Ovary (tissue), 9 donors: ENCODE results near the gene FXYD1. TPM values are rescaled to one million over a fixed set of nuclear protein-coding genes. Genes with fewer than 3 reads are reported as not detected.

Source experiments
- DNase-seq, 5 donors: peaks; one replicate each; pipeline ENCODE4 v3.0.0-alpha.2; 2019 to 2020
- H3K27ac ChIP-seq, 2 donors: fragments of 200-600 bp; one replicate each; pipeline versions ENCODE4 v1.5.1 to v1.8.0; 2019 to 2022
- H3K27me3 ChIP-seq: fragments of 200-600 bp; one replicate; pipeline ENCODE4 v1.8.0; 2022
- H3K36me3 ChIP-seq: fragments of 200-600 bp; sonication (generic); one replicate; pipeline ENCODE4 v1.5.1; 2019
- H3K4me1 ChIP-seq: one replicate; pipeline ENCODE4 v1.8.1; 2013; ENCODE audit warnings: mild to moderate bottlenecking, moderate library complexity; ENCODE audit not compliant: insufficient read depth
- H3K4me3 ChIP-seq: fragments of 200-600 bp; sonication (generic); one replicate; pipeline ENCODE4 v1.5.1; 2017
- H3K9me3 ChIP-seq, 2 donors: fragments of 200-600 bp in 1 of 2; sonication (generic) in 1 of 2; one replicate each; pipeline versions ENCODE4 v1.5.1 to v1.8.1; 2013 to 2019; ENCODE audit warnings: mild to moderate bottlenecking in 1 of 2, moderate library complexity in 1 of 2
- EP300 ChIP-seq: sonication (generic); formaldehyde crosslinking; IDR thresholded peaks from one replicate; pipeline ENCODE4 v1.6.1; 2017; ENCODE audit warnings: antibody characterized with exemption
- POLR2A ChIP-seq: fragments of 450-650 bp; IDR thresholded peaks from one replicate; pipeline ENCODE4 v1.6.1; 2017; ENCODE audit warnings: antibody characterized with exemption, mild to moderate bottlenecking, moderate library complexity
- WGBS, 3 donors: extraction: QIAGEN DNeasy Blood & Tissue Kit in 1 of 3; methylation state at CpG; one replicate each; pipeline versions ENCODE4 v1.1.5 to v1.1.7; 2013 to 2017; 5-methylcytosine and 5-hydroxymethylcytosine counted together
- intact Hi-C, 4 donors: fragments of 100-400 bp; cut with DNase I; formaldehyde crosslinking; loops; one replicate each; pipeline versions ENCODE4 v1.11.0 to v1.15.1; 2022 to 2023
- polyA plus RNA-seq, 2 donors: library from polyadenylated mRNA; stranded (reverse); fragments of 200-250 nt in 1 of 2; fragments of 350-450 nt in 1 of 2; fragmentation: Illumina TruSeq in 1 of 2; extraction: RNeasy Lipid Tissue Mini Kit (QIAGEN cat#74804) in 1 of 2; gene quantifications; one replicate each; pipeline ENCODE4 v1.2.3, GENCODE V29; 2013 to 2014
- total RNA-seq, 7 donors: library from RNA; depleted of rRNA in 2 of 7; stranded (reverse); fragments of >200 nt in 2 of 7; fragmentation: NEBNext Ultra II Directional in 3 of 7; extraction: Animal tissue kit (Norgen Biotek cat#: 25700) in 3 of 7; gene quantifications; one replicate each; pipeline versions ENCODE4 v1.1.0 to v1.2.4, GENCODE V29; 2016 to 2023
- TF ChIP-seq, protein P1 (sequence below), 3 donors: fragments of 450-650 bp in 2 of 3; fragments of 200-600 bp in 1 of 3; IDR thresholded peaks; one replicate each; pipeline versions ENCODE4 v1.5.1 to v1.8.0; 2016 to 2022; ENCODE audit warnings: antibody characterized with exemption in 3 of 3, mild to moderate bottlenecking in 1 of 3
- donor health status: DM: no; HTN: no; CAD: no; lungs with moderate emphysema.
- donor health status: DM: no; HTN: no; CAD: no.
- donor health status: Bipolar disorder and iron deficiency.
- donor health status: DM: yes; HTN: yes; CAD: no.
- donor health status: DM: no; HTN: no; CAD: no.
- donor health status: DM: yes; HTN: yes; CAD: no.

FXYD1 gene
- total and polyA plus RNA-seq, 9 donors = 26.7 to 204 (median 95.8) TPM

DNA sequence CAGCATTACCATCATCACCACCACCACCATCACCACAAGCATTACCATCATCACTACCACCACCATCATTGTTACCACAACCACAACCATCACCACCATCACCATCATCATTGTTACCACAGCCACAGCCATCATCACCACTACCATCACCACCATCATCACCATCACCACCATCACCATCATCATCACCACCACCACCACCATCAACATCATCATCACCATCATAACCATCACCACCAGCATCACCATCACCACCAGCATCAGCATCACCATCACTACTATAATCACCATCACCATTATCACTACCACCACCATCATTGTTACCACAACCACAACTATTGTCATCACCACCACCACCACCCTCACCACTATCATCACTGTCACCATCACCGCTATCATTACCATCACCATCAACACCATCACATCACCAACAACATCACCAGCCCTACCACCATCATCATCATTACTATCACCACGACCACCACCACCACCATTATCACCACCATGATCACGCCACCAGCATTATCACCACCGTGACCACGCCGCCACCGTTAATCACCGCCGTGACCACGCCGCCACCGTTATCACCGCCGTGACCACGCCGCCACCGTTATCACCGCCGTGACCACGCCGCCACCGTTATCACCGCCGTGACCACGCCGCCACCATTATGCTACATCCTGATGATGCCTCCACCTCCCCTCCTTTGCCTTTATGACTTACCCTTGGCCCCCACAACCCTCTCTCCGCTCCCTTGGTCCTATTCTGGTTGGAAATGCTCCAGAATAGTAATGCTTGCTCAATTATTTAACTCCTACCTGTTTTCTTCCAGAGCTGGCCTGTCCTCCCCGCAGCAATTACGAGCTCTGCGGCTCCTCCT lies 33.0 kb upstream of the FXYD1 start:
- WGBS, 3 donors = 84 to 88% (median 85%) methylated on average over 30 of the region's 30 CpGs
- Histone ChIP-seq H3K27ac (no peak overlapping the region), H3K4me1 (no peaks in the 10 kb centered on the region), H3K36me3 (no peaks in the 10 kb centered on the region), H3K9me3 (no peaks in the 10 kb centered on the region), H3K4me3 (no peak overlapping the region), H3K27me3 (no peaks in the 10 kb centered on the region)
- TF ChIP-seq EP300 (no peak), POLR2A (no peak)
- TF ChIP-seq, protein P1, sequence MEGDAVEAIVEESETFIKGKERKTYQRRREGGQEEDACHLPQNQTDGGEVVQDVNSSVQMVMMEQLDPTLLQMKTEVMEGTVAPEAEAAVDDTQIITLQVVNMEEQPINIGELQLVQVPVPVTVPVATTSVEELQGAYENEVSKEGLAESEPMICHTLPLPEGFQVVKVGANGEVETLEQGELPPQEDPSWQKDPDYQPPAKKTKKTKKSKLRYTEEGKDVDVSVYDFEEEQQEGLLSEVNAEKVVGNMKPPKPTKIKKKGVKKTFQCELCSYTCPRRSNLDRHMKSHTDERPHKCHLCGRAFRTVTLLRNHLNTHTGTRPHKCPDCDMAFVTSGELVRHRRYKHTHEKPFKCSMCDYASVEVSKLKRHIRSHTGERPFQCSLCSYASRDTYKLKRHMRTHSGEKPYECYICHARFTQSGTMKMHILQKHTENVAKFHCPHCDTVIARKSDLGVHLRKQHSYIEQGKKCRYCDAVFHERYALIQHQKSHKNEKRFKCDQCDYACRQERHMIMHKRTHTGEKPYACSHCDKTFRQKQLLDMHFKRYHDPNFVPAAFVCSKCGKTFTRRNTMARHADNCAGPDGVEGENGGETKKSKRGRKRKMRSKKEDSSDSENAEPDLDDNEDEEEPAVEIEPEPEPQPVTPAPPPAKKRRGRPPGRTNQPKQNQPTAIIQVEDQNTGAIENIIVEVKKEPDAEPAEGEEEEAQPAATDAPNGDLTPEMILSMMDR (IDR thresholded peaks at IDR 0.05) = no peak
- no peak for DNase-seq
- intact Hi-C loops = no loop called here

GRCh38 chr19:35106291-35106583 lies 32.4 kb upstream of the FXYD1 start:
- no peak overlapping the region for H3K27ac ChIP-seq
- no peaks in the 10 kb centered on the region for H3K4me1 ChIP-seq
- no peaks in the 10 kb centered on the region for H3K36me3 ChIP-seq
- no peak for DNase-seq
- no peak for TF ChIP-seq EP300
- TF ChIP-seq, protein P1 (IDR thresholded peaks at IDR 0.05) = no peak
- TF ChIP-seq POLR2A = no peak
- 89 to 92% (median 90%) methylated on average over 9 of the region's 9 CpGs for WGBS, 3 donors
- no peak overlapping the region for H3K4me3 ChIP-seq
- intact Hi-C loops = no loop called here
- no peaks in the 10 kb centered on the region for H3K27me3 ChIP-seq
- H3K9me3 ChIP-seq = no peaks in the 10 kb centered on the region

DNA sequence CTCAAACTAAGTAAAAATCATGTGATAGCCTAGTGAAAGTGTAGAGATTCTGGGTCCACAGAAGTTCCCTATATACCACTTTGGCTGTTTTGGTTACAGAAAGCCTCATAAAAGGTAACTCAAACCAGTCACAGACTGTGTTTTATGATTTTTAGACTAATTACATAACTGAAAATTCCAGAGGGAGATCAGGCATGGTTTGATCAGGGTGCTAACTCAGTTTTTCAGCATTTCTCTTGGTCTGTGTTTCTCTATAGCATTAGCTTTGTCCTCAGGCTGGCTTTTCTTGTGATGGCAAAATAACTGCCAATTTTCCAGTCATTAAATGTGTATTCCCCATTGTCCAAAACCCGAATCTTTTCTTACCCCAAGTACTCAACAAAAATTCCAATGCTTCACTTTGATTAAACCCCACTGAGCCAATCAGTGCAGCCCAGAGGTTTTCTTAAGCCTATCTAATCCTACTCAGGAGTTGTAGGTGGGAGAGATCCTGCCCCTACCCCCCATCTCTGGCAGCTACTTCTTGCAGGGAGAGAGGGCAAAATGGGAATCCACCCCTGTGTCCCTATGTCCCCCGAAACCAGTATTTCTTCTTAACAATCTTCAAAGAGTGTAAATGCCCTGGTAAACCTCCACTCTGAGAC lies 31.6 kb upstream of the FXYD1 start:
- intact Hi-C loops = no loop called here
- no peak overlapping the region for H3K27ac ChIP-seq
- whole genome bisulfite sequencing, 3 donors = 45 to 91% (median 47%) methylated on average over 1 to 2 of the region's 2 CpGs
- no peak for TF ChIP-seq POLR2A
- TF ChIP-seq, protein P1 (IDR thresholded peaks at IDR 0.05) = no peak
- TF ChIP-seq EP300 = no peak
- H3K9me3 ChIP-seq = no peaks in the 10 kb centered on the region
- no peaks in the 10 kb centered on the region for H3K4me1 ChIP-seq
- no peak for DNase-seq
- H3K4me3 ChIP-seq = no peak overlapping the region
- no peaks in the 10 kb centered on the region for H3K27me3 ChIP-seq
- no peaks in the 10 kb centered on the region for H3K36me3 ChIP-seq

DNA sequence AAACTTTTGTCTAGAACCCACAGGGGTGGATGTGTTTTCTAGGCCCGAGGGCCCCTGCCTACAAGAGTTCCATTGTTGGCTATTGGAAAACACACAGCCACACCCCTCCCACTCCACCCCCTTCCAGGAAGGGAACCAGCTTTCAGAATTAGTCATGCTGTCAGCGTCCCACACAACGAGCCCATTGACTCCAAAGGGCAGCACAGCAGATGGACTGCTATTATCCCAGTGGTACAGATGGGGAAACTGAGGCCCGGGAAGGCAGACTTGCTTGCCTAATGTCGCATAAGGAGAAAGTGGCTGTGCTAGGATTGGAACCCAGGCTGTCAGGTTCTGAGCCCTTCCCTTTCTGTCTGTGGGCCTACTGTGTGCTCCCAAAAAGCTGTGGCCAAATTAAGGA lies 31.1 kb upstream of the FXYD1 start:
- WGBS, 3 donors = 39 to 46% (median 40%) methylated on average over 5 of the region's 5 CpGs
- H3K4me3 ChIP-seq = no peak overlapping the region
- H3K27ac ChIP-seq = no peak overlapping the region
- H3K9me3 ChIP-seq = no peaks in the 10 kb centered on the region
- intact Hi-C loops = no loop called here
- no peaks in the 10 kb centered on the region for H3K36me3 ChIP-seq
- TF ChIP-seq EP300 = no peak
- TF ChIP-seq, protein P1 (IDR thresholded peaks at IDR 0.05) = no peak
- TF ChIP-seq POLR2A = no peak
- DNase-seq = no peak
- H3K4me1 ChIP-seq = no peaks in the 10 kb centered on the region
- no peaks in the 10 kb centered on the region for H3K27me3 ChIP-seq
